GM12872 (cell line): ENCODE measurements around the gene CRYGB.

Source experiments
- TF ChIP-seq, protein P1 (sequence below): IDR thresholded peaks from 3 replicates; pipeline ENCODE4 v1.5.1; 2011; ENCODE audit warnings: low read depth, mild to moderate bottlenecking, low read length, moderate library complexity; ENCODE audit not compliant: insufficient read depth

CRYGB gene

DNA sequence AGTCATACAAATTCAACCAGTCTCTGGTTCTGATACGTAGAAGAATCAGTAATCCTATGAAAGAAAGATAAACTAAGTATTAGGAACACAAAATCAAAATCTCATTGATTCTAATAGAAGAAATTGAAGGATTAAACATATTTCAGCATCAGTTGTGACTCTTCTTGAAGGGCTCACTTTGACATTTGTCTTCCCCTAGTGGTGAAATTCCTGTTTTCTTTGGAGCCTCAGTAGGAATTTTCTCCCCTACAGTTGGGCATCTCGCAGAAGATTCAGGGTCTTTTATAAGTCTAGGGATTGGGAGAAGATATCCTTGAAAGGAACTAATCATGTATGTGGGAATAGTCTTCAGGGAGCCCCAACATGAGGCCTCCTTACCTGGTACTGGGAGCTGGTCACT is 2.8 kb upstream of the CRYGB start:
- TF ChIP-seq, protein P1, sequence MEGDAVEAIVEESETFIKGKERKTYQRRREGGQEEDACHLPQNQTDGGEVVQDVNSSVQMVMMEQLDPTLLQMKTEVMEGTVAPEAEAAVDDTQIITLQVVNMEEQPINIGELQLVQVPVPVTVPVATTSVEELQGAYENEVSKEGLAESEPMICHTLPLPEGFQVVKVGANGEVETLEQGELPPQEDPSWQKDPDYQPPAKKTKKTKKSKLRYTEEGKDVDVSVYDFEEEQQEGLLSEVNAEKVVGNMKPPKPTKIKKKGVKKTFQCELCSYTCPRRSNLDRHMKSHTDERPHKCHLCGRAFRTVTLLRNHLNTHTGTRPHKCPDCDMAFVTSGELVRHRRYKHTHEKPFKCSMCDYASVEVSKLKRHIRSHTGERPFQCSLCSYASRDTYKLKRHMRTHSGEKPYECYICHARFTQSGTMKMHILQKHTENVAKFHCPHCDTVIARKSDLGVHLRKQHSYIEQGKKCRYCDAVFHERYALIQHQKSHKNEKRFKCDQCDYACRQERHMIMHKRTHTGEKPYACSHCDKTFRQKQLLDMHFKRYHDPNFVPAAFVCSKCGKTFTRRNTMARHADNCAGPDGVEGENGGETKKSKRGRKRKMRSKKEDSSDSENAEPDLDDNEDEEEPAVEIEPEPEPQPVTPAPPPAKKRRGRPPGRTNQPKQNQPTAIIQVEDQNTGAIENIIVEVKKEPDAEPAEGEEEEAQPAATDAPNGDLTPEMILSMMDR = no peak

GRCh38 chr2:208147759-208148158 is 1.8 kb upstream of the CRYGB start:
- TF ChIP-seq, protein P1 = no peak

DNA sequence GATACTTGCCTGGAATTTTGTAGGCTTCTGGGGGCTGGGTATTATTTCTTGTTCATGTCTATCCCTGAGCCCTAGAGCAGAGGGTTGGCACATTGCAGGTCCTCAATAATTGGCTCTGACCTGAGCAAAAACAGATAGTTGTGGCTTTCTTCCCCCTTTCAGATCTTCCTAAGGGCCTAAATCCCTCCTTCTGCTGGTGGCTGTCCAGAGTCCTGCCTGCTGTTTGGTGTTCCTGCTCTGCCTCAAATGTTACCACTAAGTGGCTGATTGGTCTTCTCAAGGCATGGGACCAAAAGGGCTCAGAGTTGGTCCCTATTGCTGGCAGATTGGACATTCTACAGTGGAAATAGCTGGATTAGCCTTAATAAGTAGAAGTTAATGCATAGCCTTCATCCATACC is 1.1 kb upstream of the CRYGB start:
- TF ChIP-seq, protein P1 = no peak

DNA sequence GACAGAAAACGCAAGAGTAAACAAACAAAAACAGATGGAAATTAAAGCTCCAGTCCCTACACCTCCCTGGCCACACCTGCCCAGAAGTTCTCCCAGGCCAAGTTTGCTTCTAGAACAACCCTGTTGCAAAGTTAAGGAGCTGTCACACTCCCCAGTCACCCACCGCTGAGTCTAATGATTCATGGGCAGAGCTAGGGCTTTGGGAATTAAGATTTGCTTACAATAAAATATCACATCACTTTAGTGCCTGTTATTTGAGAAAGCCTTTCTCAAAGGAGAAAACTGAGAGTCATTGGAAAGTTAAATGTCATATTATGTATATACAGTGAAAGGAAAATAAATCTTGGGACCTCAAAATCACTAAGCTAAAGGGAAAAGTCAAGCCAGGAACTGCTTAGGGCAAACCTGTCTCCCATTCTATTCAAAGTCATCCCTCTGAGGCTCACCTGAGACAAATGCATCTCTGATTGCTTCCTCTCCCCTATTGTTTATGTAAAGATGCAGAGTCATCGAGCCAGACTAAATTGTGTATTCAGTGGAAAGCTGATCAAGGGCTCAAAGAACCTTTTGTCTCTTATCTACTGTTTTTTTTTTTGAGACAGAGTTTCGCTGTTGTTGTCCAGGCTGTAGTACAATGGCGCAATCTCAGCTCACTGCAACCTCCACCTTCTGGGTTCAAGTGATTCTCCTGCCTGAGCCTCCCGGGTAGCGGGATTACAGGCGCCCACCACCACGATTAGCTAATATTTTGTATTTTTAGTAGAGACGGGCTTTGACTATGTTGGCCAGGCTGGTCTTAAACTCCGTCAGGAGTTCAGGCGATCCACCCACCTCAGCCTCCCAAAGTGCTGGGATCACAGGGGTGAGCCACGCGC is 2.8 kb downstream of the CRYGB start:
- TF ChIP-seq, protein P1 = no peak

DNA sequence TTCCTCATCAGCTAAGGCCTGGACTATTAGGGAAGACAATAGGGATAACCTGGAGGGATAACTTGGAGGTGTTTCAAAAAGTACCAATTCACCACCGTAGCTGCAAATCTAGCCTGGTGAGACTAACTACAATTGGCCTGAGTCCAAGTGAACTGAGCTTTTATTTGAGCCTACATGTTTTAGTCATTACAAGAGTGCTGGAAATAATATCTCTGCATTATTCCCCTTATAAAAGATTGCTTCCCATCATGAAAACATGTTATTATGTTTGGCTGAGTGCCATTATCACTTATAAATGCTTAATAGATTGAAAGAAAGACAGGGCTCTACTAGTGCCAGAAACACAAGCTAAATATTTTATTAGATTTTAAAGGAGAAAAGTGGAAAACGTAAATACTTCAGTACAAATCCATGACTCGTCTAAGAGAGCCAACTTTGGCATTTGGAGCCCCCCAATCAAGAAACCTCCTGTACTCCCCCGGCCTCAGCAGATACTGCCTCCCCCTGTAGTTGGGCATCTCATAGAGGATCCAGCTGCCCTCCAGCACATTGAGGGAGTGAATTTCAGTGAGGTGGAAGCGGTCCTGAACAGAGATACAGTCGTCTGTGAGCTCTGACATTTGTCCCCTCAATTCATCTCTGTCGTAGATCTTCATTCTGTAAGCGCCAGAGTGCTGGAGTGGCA is 3.6 kb downstream of the CRYGB start:
- TF ChIP-seq, protein P1 = no peak

- TF ChIP-seq, protein P1 = no peak
Observed at GRCh38 chr2:208139447-208139846, 6.5 kb downstream of the CRYGB start.

- TF ChIP-seq, protein P1 = no peak
Observed at GRCh38 chr2:208136716-208137094, 9.3 kb downstream of the CRYGB start.
